ENCODE data around the gene RELCH. TPM values are rescaled to one million over a fixed set of nuclear protein-coding genes. Genes with fewer than 3 reads are reported as not detected.

The RELCH gene
- total RNA-seq, 2 donors from 2014 or later: 11.1 to 16.7 TPM

- Histone ChIP-seq H3K4me3 (no peak overlapping the region), H3K4me1 (no peaks in the 10 kb centered on the region), H3K27me3 (no peaks in the 10 kb centered on the region), H3K36me3 (no peaks in the 10 kb centered on the region), H3K9me3 (no peaks in the 10 kb centered on the region), H3K27ac (no peak overlapping the region)
- DNase-seq (ENCODE audit: low spot score): no peak
- TF ChIP-seq CTCF (IDR thresholded peaks at IDR 0.05): no peak
Measured at GRCh38 chr18:62338446-62339105, 151.5 kb downstream of the RELCH start.

GRCh38 chr18:62339106-62339988, 152.3 kb downstream of the RELCH start:
- H3K9me3 ChIP-seq: no peaks in the 10 kb centered on the region
- no peaks in the 10 kb centered on the region for H3K4me1 ChIP-seq
- no peak for TF ChIP-seq CTCF (IDR thresholded peaks at IDR 0.05)
- no peak for DNase-seq (ENCODE audit: low spot score)
- no peak overlapping the region for H3K4me3 ChIP-seq
- H3K36me3 ChIP-seq: no peaks in the 10 kb centered on the region
- H3K27ac ChIP-seq: no peak overlapping the region
- H3K27me3 ChIP-seq: no peaks in the 10 kb centered on the region

- no peak for DNase-seq (ENCODE audit: low spot score)
- no peak overlapping the region for H3K4me3 ChIP-seq
- no peaks in the 10 kb centered on the region for H3K27me3 ChIP-seq
- H3K36me3 ChIP-seq: no peaks in the 10 kb centered on the region
- no peaks in the 10 kb centered on the region for H3K4me1 ChIP-seq
- TF ChIP-seq CTCF (IDR thresholded peaks at IDR 0.05): no peak
- no peak overlapping the region for H3K27ac ChIP-seq
- no peaks in the 10 kb centered on the region for H3K9me3 ChIP-seq
Measured at GRCh38 chr18:62340996-62341395, 153.9 kb downstream of the RELCH start.

- DNase-seq (ENCODE audit: low spot score): no peak
- H3K4me1 ChIP-seq: no peaks in the 10 kb centered on the region
- no peaks in the 10 kb centered on the region for H3K27me3 ChIP-seq
- no peak overlapping the region for H3K4me3 ChIP-seq
- TF ChIP-seq CTCF (IDR thresholded peaks at IDR 0.05): no peak
- no peaks in the 10 kb centered on the region for H3K9me3 ChIP-seq
- no peak overlapping the region for H3K27ac ChIP-seq
- no peaks in the 10 kb centered on the region for H3K36me3 ChIP-seq
Measured at GRCh38 chr18:62341473-62341872, 154.4 kb downstream of the RELCH start.

- H3K9me3 ChIP-seq: no peaks in the 10 kb centered on the region
- no peak for DNase-seq (ENCODE audit: low spot score)
- no peak overlapping the region for H3K4me3 ChIP-seq
- H3K27me3 ChIP-seq: no peaks in the 10 kb centered on the region
- no peaks in the 10 kb centered on the region for H3K4me1 ChIP-seq
- no peak overlapping the region for H3K27ac ChIP-seq
- H3K36me3 ChIP-seq: no peaks in the 10 kb centered on the region
- no peak for TF ChIP-seq CTCF (IDR thresholded peaks at IDR 0.05)
Measured at GRCh38 chr18:62342884-62343283, 155.8 kb downstream of the RELCH start.

All from right atrium auricular region (tissue), 2 donors.